Measurements from ENCODE around the gene RFC5. TPM values are rescaled to one million over a fixed set of nuclear protein-coding genes. Genes with fewer than 3 reads are reported as not detected.
"Not testable (repeated sequence)": the region's sequence is repeated elsewhere in the genome, so short reads cannot be mapped to it uniquely, and the experiment has no call there.

Gene RFC5
- total RNA-seq, 1 donor from 2014 or later: 11.5 TPM

GRCh38 chr12:118013283-118013682 is 3.2 kb upstream of the RFC5 start:
- Histone ChIP-seq H3K4me3 (no peak overlapping the region), H3K36me3 (no peaks in the 10 kb centered on the region), H3K27me3 (no peaks in the 10 kb centered on the region), H3K9me3 (no peaks in the 10 kb centered on the region), H3K27ac (no peak overlapping the region), H3K4me1 (peaks cover 15% of the 10 kb centered on the region)
- no peak for TF ChIP-seq CTCF (IDR thresholded peaks at IDR 0.05)
- TF ChIP-seq POLR2A (IDR thresholded peaks at IDR 0.05): no peak
- no peak for TF ChIP-seq POLR2AphosphoS5 (IDR thresholded peaks at IDR 0.05; ENCODE audit: insufficient read depth in 1 of 2, low read depth in 1 of 2)
- intact Hi-C loops (cut with DNase I): no loop called here
- DNase-seq (ENCODE audit: extremely low spot score in 2 of 2): no peak

GRCh38 chr12:118015306-118015705 is 1.2 kb upstream of the RFC5 start:
- TF ChIP-seq POLR2A (IDR thresholded peaks at IDR 0.05) (no peak), CTCF (IDR thresholded peaks at IDR 0.05) (no peak), POLR2AphosphoS5 (IDR thresholded peaks at IDR 0.05; ENCODE audit: insufficient read depth in 1 of 2, low read depth in 1 of 2) (no peak)
- DNase-seq (ENCODE audit: extremely low spot score in 2 of 2): no peak
- Histone ChIP-seq H3K27ac (no peak overlapping the region), H3K9me3 (no peaks in the 10 kb centered on the region), H3K27me3 (no peaks in the 10 kb centered on the region), H3K4me3 (no peak overlapping the region), H3K4me1 (peaks cover 15% of the 10 kb centered on the region), H3K36me3 (peaks cover 0 to 6% of the 10 kb centered on the region in 2 donors)
- intact Hi-C loops (cut with DNase I): loop anchor here (5.0 kb wide), 1 partner anchor 47 kb away; the partner anchor contains the start of gene WSB2

- no peaks in the 10 kb centered on the region for H3K27me3 ChIP-seq
- H3K4me1 ChIP-seq: peaks cover 15% of the 10 kb centered on the region
- no peaks in the 10 kb centered on the region for H3K9me3 ChIP-seq
- DNase-seq (ENCODE audit: extremely low spot score in 2 of 2): no peak
- peak overlapping the region; percentile 84 to 97 for H3K4me3 ChIP-seq
- no peak overlapping the region for H3K27ac ChIP-seq
- intact Hi-C loops (cut with DNase I): loop anchor here (5.0 kb wide), 1 partner anchor 46 kb away; the partner anchor contains the start of gene WSB2
- H3K36me3 ChIP-seq: peaks cover 0 to 10% of the 10 kb centered on the region in 2 donors
- TF ChIP-seq CTCF (IDR thresholded peaks at IDR 0.05) (no peak), POLR2A (IDR thresholded peaks at IDR 0.05) (no peak), POLR2AphosphoS5 (IDR thresholded peaks at IDR 0.05; ENCODE audit: insufficient read depth in 1 of 2, low read depth in 1 of 2) (no peak)
Observed at GRCh38 chr12:118015944-118016343, 559 bp upstream of the RFC5 start.

GRCh38 chr12:118017926-118018325 is 1.4 kb downstream of the RFC5 start:
- Histone ChIP-seq H3K4me3 (no peak overlapping the region), H3K27ac (no peak overlapping the region), H3K27me3 (no peaks in the 10 kb centered on the region), H3K4me1 (peaks cover 15% of the 10 kb centered on the region), H3K36me3 (peaks cover 0 to 10% of the 10 kb centered on the region in 2 donors), H3K9me3 (no peaks in the 10 kb centered on the region)
- TF ChIP-seq CTCF (IDR thresholded peaks at IDR 0.05) (no peak), POLR2A (IDR thresholded peaks at IDR 0.05) (no peak), POLR2AphosphoS5 (IDR thresholded peaks at IDR 0.05; ENCODE audit: insufficient read depth in 1 of 2, low read depth in 1 of 2) (no peak)
- intact Hi-C loops (cut with DNase I): loop anchor here (5.0 kb wide), 1 partner anchor 44 kb away; the partner anchor contains the start of gene WSB2
- DNase-seq (ENCODE audit: extremely low spot score in 2 of 2): no peak

GRCh38 chr12:118020036-118020435 is 3.5 kb downstream of the RFC5 start:
- H3K4me3 ChIP-seq: no peak overlapping the region
- H3K27me3 ChIP-seq: no peaks in the 10 kb centered on the region
- H3K4me1 ChIP-seq: peaks cover 15% of the 10 kb centered on the region
- DNase-seq (ENCODE audit: extremely low spot score in 2 of 2): no peak
- TF ChIP-seq CTCF (IDR thresholded peaks at IDR 0.05) (no peak), POLR2A (IDR thresholded peaks at IDR 0.05) (no peak), POLR2AphosphoS5 (IDR thresholded peaks at IDR 0.05; ENCODE audit: insufficient read depth in 1 of 2, low read depth in 1 of 2) (no peak)
- H3K27ac ChIP-seq: no peak overlapping the region
- intact Hi-C loops (cut with DNase I): no loop called here
- peaks cover 0 to 10% of the 10 kb centered on the region in 2 donors for H3K36me3 ChIP-seq
- no peaks in the 10 kb centered on the region for H3K9me3 ChIP-seq

- H3K4me3 ChIP-seq; H3K27me3 ChIP-seq; H3K27ac ChIP-seq; intact Hi-C loops (cut with DNase I); DNase-seq (ENCODE audit: extremely low spot score in 2 of 2); H3K9me3 ChIP-seq: not testable (repeated sequence)
- H3K4me1 ChIP-seq: peaks cover 11% of the 10 kb centered on the region
- peaks cover 0 to 26% of the 10 kb centered on the region in 2 donors for H3K36me3 ChIP-seq
Observed at GRCh38 chr12:118022097-118022727, 5.7 kb downstream of the RFC5 start.

Data from vagina (tissue), 2 donors.